GM23248 (cell line): ENCODE measurements around the gene DUS2. TPM values are rescaled to one million over a fixed set of nuclear protein-coding genes. Genes with fewer than 3 reads are reported as not detected.

Experiments
- DNase-seq: peaks from one replicate; pipeline ENCODE4 v3.0.0-alpha.2; 2015
- H2AFZ ChIP-seq: fragments of 200-600 bp; sonication (generic); 2 replicates; pipeline ENCODE4 v1.6.1; 2016; ENCODE audit warnings: antibody characterized with exemption
- H3F3A ChIP-seq: fragments of 200-600 bp; sonication (generic); 2 replicates; pipeline ENCODE4 v1.6.1; 2016; ENCODE audit warnings: mild to moderate bottlenecking, antibody characterized with exemption, mixed run types; ENCODE audit not compliant: insufficient read depth
- H3K27ac ChIP-seq: fragments of 200-600 bp; sonication (generic); 2 replicates; pipeline ENCODE4 v1.5.1; 2016; ENCODE audit warnings: mild to moderate bottlenecking
- H3K27me3 ChIP-seq: fragments of 200-600 bp; sonication (generic); replicated peaks from 2 replicates; pipeline ENCODE4 v1.6.1; 2016; ENCODE audit warnings: mild to moderate bottlenecking; ENCODE audit not compliant: insufficient read depth
- H3K36me3 ChIP-seq: fragments of 200-600 bp; sonication (generic); 2 replicates; pipeline ENCODE4 v1.6.1; 2016; ENCODE audit warnings: low read depth, mild to moderate bottlenecking
- H3K4me1 ChIP-seq: fragments of 200-600 bp; sonication (generic); 2 replicates; pipeline ENCODE4 v1.6.1; 2016; ENCODE audit warnings: mild to moderate bottlenecking; ENCODE audit not compliant: insufficient read depth
- H3K4me2 ChIP-seq: fragments of 200-600 bp; sonication (generic); one replicate; pipeline ENCODE4 v1.6.1; 2016; ENCODE audit warnings: mild to moderate bottlenecking; ENCODE audit not compliant: unreplicated experiment
- H3K4me3 ChIP-seq: fragments of 200-600 bp; sonication (generic); 2 replicates; pipeline ENCODE4 v1.5.1; 2016; ENCODE audit warnings: mild to moderate bottlenecking
- H3K79me2 ChIP-seq: fragments of 200-600 bp; sonication (generic); 2 replicates; pipeline ENCODE4 v1.6.1; 2016; ENCODE audit warnings: mild to moderate bottlenecking; ENCODE audit not compliant: insufficient read depth
- H3K9ac ChIP-seq: fragments of 200-600 bp; sonication (generic); 2 replicates; pipeline ENCODE4 v1.6.1; 2016; ENCODE audit warnings: mild to moderate bottlenecking
- H3K9me2 ChIP-seq: fragments of 200-600 bp; sonication (generic); 2 replicates; pipeline ENCODE4 v1.6.1; 2016; ENCODE audit warnings: mixed run types, mild to moderate bottlenecking, moderate library complexity; ENCODE audit not compliant: insufficient read depth
- H3K9me3 ChIP-seq: fragments of 200-600 bp; sonication (generic); one replicate; pipeline ENCODE4 v1.6.1; 2017; ENCODE audit warnings: low read depth
- H4K20me1 ChIP-seq: fragments of 200-600 bp; sonication (generic); 2 replicates; pipeline ENCODE4 v1.6.0; 2016; ENCODE audit not compliant: insufficient read depth
- EZH2 ChIP-seq: fragments of 200-600 bp; sonication (generic); IDR thresholded peaks from 2 replicates; pipeline ENCODE4 v1.6.1; 2018; ENCODE audit warnings: antibody characterized with exemption, mild to moderate bottlenecking; ENCODE audit not compliant: insufficient read depth, poor library complexity, severe bottlenecking
- EZH2phosphoT487 ChIP-seq: fragments of 200-600 bp; sonication (generic); IDR thresholded peaks from 2 replicates; pipeline ENCODE4 v1.6.1; 2018; ENCODE audit warnings: antibody characterized with exemption, moderate library complexity, mild to moderate bottlenecking, low read depth; ENCODE audit not compliant: insufficient read depth
- WGBS, 2 experiments: methylation state at CpG; one replicate each; pipeline ENCODE4 v1.1.6; 2015 to 2017; ENCODE audit warnings: low lambda C conversion rate in 2 of 2, low coverage in 1 of 2; ENCODE audit errors: missing lambda C conversion rate in 2 of 2; 5-methylcytosine and 5-hydroxymethylcytosine counted together
- in situ Hi-C: fragments of 300-500 bp; cut with MboI; formaldehyde crosslinking; loops from 2 replicates; pipeline ENCODE4 v1.15.0; 2020
- polyA plus RNA-seq: library from polyadenylated mRNA; unstranded; fragments of >200 nt; fragmentation: Nextera tagmentation; extraction: Ambion mirVana; gene quantifications from 2 replicates; pipeline ENCODE4 v1.2.1, GENCODE V29; 2016
- total RNA-seq: library from RNA; depleted of rRNA; stranded (reverse); fragments of >200 nt; shearing (Covaris generic); gene quantifications from 2 replicates; pipeline ENCODE4 v1.2.3, GENCODE V29; 2014

DUS2 gene
- total and polyA plus RNA-seq, 2 experiments from 2014 or later: 14.0 to 18.4 TPM

GRCh38 chr16:68077866-68078700 is 55.0 kb downstream of the DUS2 start:
- H3K27ac ChIP-seq: no peak overlapping the region
- in situ Hi-C loops: no loop called here
- no peak overlapping the region for H3K4me3 ChIP-seq
- H4K20me1 ChIP-seq: no peaks in the 10 kb centered on the region
- 95 to 98% methylated on average over 7 of the region's 7 CpGs for WGBS, 2 experiments
- no peaks in the 10 kb centered on the region for H3K9me2 ChIP-seq
- no peaks in the 10 kb centered on the region for H3K36me3 ChIP-seq
- H3K4me2 ChIP-seq: no peak overlapping the region
- no peaks in the 10 kb centered on the region for H3K9me3 ChIP-seq
- H3K4me1 ChIP-seq: no peaks in the 10 kb centered on the region
- no peak for DNase-seq
- no peaks in the 10 kb centered on the region for H3F3A ChIP-seq
- no peaks in the 10 kb centered on the region for H3K79me2 ChIP-seq
- no peak overlapping the region for H2AFZ ChIP-seq
- no peaks in the 10 kb centered on the region for H3K27me3 ChIP-seq
- no peak overlapping the region for H3K9ac ChIP-seq
- TF ChIP-seq EZH2: no peak
- TF ChIP-seq EZH2phosphoT487: no peak

- Histone ChIP-seq H3K4me3 (no peak overlapping the region), H3K9me3 (no peaks in the 10 kb centered on the region), H3K27ac (no peak overlapping the region), H3K9me2 (no peaks in the 10 kb centered on the region), H2AFZ (no peak overlapping the region), H4K20me1 (no peaks in the 10 kb centered on the region), H3K4me1 (no peaks in the 10 kb centered on the region), H3K79me2 (no peaks in the 10 kb centered on the region), H3K9ac (no peak overlapping the region), H3K4me2 (no peak overlapping the region), H3F3A (no peaks in the 10 kb centered on the region), H3K36me3 (no peaks in the 10 kb centered on the region), H3K27me3 (no peaks in the 10 kb centered on the region)
- in situ Hi-C loops: no loop called here
- no peak for DNase-seq
- 91 to 93% methylated on average over 8 of the region's 8 CpGs for WGBS, 2 experiments
- TF ChIP-seq EZH2 (no peak), EZH2phosphoT487 (no peak)
Observed at GRCh38 chr16:68078701-68079375, 55.8 kb downstream of the DUS2 start.

GRCh38 chr16:68079376-68079625 is 56.2 kb downstream of the DUS2 start:
- Histone ChIP-seq H3K9me2 (no peaks in the 10 kb centered on the region), H2AFZ (no peak overlapping the region), H3K36me3 (no peaks in the 10 kb centered on the region), H4K20me1 (no peaks in the 10 kb centered on the region), H3K27ac (no peak overlapping the region), H3F3A (no peaks in the 10 kb centered on the region), H3K4me2 (no peak overlapping the region), H3K9ac (no peak overlapping the region), H3K27me3 (no peaks in the 10 kb centered on the region), H3K4me1 (peaks cover 4% of the 10 kb centered on the region), H3K4me3 (no peak overlapping the region), H3K79me2 (no peaks in the 10 kb centered on the region), H3K9me3 (no peaks in the 10 kb centered on the region)
- DNase-seq: no peak
- TF ChIP-seq EZH2: no peak
- TF ChIP-seq EZH2phosphoT487: no peak
- in situ Hi-C loops: no loop called here

DNA sequence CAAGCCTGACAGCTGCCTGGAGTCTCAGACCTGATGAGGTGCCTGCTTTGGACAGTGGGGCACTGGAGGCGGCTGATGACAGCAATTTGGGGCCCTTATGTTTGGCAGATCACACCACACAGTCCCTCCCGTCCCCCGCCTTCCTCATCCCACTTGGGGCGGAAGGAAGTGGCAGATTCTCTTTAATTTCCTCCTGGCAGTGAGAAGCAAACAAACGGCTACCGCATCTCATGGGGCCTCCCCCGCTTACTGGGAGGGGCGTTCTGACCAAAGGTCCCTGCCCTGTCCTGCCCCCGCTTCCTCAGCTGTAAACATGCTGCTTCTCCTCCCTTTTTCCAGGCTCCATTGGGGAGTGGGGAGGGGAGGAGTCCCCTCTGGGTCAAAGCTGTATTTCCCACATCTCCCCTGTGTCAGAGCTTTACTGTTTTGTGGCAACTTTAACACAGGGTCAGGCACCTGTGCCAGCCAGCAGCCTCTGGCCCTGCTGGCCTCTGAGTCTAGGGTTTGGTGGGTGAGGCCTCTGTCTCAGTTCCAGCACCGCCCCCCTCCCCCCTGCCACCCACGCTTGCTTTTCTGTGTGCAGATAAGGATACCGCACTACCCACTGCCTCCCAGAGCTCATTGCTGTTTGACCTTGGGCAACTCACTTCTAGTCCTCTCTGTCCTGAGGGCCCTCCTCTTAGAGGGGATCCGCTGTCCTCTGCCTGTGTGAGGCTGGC is 56.7 kb downstream of the DUS2 start:
- peaks cover 6% of the 10 kb centered on the region for H3K4me1 ChIP-seq
- WGBS, 2 experiments: 78 to 81% methylated on average over 13 of the region's 13 CpGs
- H2AFZ ChIP-seq: no peak overlapping the region
- H3K36me3 ChIP-seq: no peaks in the 10 kb centered on the region
- TF ChIP-seq EZH2phosphoT487: no peak
- TF ChIP-seq EZH2: no peak
- in situ Hi-C loops: no loop called here
- no peaks in the 10 kb centered on the region for H3K27me3 ChIP-seq
- no peak for DNase-seq
- H3K27ac ChIP-seq: no peak overlapping the region
- no peaks in the 10 kb centered on the region for H3K9me2 ChIP-seq
- no peaks in the 10 kb centered on the region for H3F3A ChIP-seq
- no peaks in the 10 kb centered on the region for H4K20me1 ChIP-seq
- H3K4me3 ChIP-seq: no peak overlapping the region
- no peaks in the 10 kb centered on the region for H3K79me2 ChIP-seq
- H3K4me2 ChIP-seq: no peak overlapping the region
- H3K9me3 ChIP-seq: no peaks in the 10 kb centered on the region
- no peak overlapping the region for H3K9ac ChIP-seq
